ENCODE data around the gene SFRP4. TPM values are rescaled to one million over a fixed set of nuclear protein-coding genes. Genes with fewer than 3 reads are reported as not detected.

SFRP4 gene
- total and polyA plus RNA-seq, 2 of the 8 experiments (the other 6 are each of a cell fraction or from before 2014, with no cell fraction given) = 0.03 TPM; not detected in 1

DNA sequence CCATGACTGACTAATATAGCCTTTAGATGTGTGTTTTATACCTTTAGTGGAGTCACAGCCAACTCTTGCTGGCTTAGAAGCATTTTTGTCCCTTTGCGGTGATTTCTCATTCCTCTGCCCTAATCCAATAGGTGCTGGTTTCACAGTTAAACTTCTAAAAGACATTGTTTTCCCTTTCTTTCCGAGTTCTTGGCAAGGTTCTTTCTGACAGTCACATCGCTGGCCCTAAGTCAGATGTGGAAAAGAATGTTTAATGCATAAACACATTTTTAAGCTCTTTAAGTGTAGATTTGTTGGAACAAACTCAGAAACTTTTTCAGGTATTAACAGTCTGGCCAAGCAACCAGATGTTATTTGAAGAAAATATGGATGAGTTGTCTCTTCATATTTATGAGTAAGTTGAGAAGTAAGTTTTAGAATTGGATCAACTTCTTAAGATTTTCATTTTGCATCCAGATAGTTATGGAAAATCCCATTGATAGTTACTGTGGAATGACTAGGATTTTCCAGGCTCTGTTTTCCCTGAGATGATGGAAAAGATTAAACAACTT is 7.9 kb upstream of the SFRP4 start:
- ChIA-PET POLR2A (ENCODE audit: partially characterized antibody) (no interaction called here), CTCF (ENCODE audit: partially characterized antibody) (no interaction called here)
- no peak overlapping the region for H3K14ac ChIP-seq (ENCODE audit: insufficient read length)
- H2AK5ac ChIP-seq (ENCODE audit: low read depth, low read length) = no peak overlapping the region
- no peak overlapping the region for H4K91ac ChIP-seq (replicated peaks; ENCODE audit: insufficient read length, low read length)
- no peak overlapping the region for H3K4me2 ChIP-seq (ENCODE audit: insufficient read depth in 1 of 2, low read depth in 2 of 2, low read length in 2 of 2)
- DNase-seq (ENCODE audit: low read depth in 1 of 2, low spot score in 2 of 2) (no peak), FAIRE-seq (no peak)
- H3K4ac ChIP-seq (replicated peaks; ENCODE audit: insufficient read length, low read depth, low read length) = no peak overlapping the region
- no peak overlapping the region for H3K27ac ChIP-seq (ENCODE audit: low read depth, low read length)
- no peak overlapping the region for H2BK12ac ChIP-seq (ENCODE audit: low read depth, low read length)
- peaks cover 6% of the 10 kb centered on the region; the same call in 1 of the 2 replicates for H3K23me2 ChIP-seq (ENCODE audit: low read depth, low read length)
- no peak overlapping the region for H2AFZ ChIP-seq (ENCODE audit: low read length)
- H3K9me3 ChIP-seq (ENCODE audit: insufficient read depth in 2 of 2, low read depth in 1 of 2, low read length in 1 of 2) = peaks cover 0 to 3% of the 10 kb centered on the region in 2 experiments; a peak in 2 of 4 replicates
- H2BK5ac ChIP-seq (ENCODE audit: low read depth, low read length) = no peak overlapping the region
- H3K9ac ChIP-seq (replicated peaks in 1 of 4; ENCODE audit: extremely low read depth in 1 of 4, low read depth in 3 of 4, low read length in 3 of 4) = no peak overlapping the region
- peaks cover 0 to 5% (median 2%) of the 10 kb centered on the region in 4 experiments; a peak in 4 of 7 replicates for H3K27me3 ChIP-seq (replicated peaks in 1 of 4; ENCODE audit: control insufficient read depth in 3 of 4, extremely low read depth in 1 of 4, insufficient read depth in 3 of 4, low read length in 3 of 4)
- peaks cover 0 to 4% (median 0%) of the 10 kb centered on the region in 4 experiments; a peak in 1 of 7 replicates for H3K4me1 ChIP-seq (replicated peaks in 1 of 4; ENCODE audit: control insufficient read depth in 3 of 4, insufficient read depth in 4 of 4, low read length in 3 of 4)
- no peaks in the 10 kb centered on the region for H4K20me1 ChIP-seq (replicated peaks in 1 of 2; ENCODE audit: control insufficient read depth in 1 of 2, insufficient read depth in 2 of 2, low read length in 2 of 2)
- no peak overlapping the region for H3K56ac ChIP-seq (replicated peaks; ENCODE audit: insufficient read length, low read depth, low read length)
- 0 out of 8 replicates have a peak, but pooled peaks cover 0 to 2% (median 0%) of the 10 kb centered on the region in 4 experiments for H3K36me3 ChIP-seq (ENCODE audit: control insufficient read depth in 2 of 4, insufficient read depth in 4 of 4, low read length in 3 of 4)
- H3K23ac ChIP-seq (ENCODE audit: insufficient read length) = no peak overlapping the region
- no peak overlapping the region for H4K8ac ChIP-seq (ENCODE audit: extremely low read depth, insufficient read depth, low read length)
- H3K4me3 ChIP-seq (ENCODE audit: extremely low read depth in 1 of 4, insufficient read depth in 2 of 4, low read depth in 3 of 4, low read length in 4 of 4) = no peak overlapping the region
- no peak overlapping the region for H2BK120ac ChIP-seq (replicated peaks; ENCODE audit: low read depth, low read length)
- no peak overlapping the region for H2BK20ac ChIP-seq (ENCODE audit: low read length)
- 81% methylated on average over 3 of the region's 3 CpGs; no CpG with 5 or more reads in 1 of the 2 experiments for WGBS, 2 experiments (ENCODE audit: extremely low coverage in 1 of 2, insufficient coverage in 1 of 2, insufficient read length in 1 of 2, insufficient replicate concordance in 2 of 2, low coverage in 1 of 2, low lambda C conversion rate in 2 of 2, missing lambda C conversion rate in 1 of 2)
- H4K5ac ChIP-seq (ENCODE audit: insufficient read length, low read depth, low read length) = no peak overlapping the region
- H3K79me1 ChIP-seq (ENCODE audit: low read depth, low read length) = no peaks in the 10 kb centered on the region
- no peak overlapping the region for H3K18ac ChIP-seq (ENCODE audit: extremely low read depth, low read length)
- no peaks in the 10 kb centered on the region for H3K79me2 ChIP-seq (ENCODE audit: control insufficient read depth in 1 of 2, insufficient read depth in 2 of 2, low read length in 2 of 2)
- H2BK15ac ChIP-seq (ENCODE audit: low read length) = no peak overlapping the region
- TF ChIP-seq SP1 (IDR thresholded peaks at IDR 0.05; ENCODE audit: low read depth, low read length) (no peak), SIX5 (IDR thresholded peaks at IDR 0.05; ENCODE audit: low read depth, low read length) (no peak), POLR2AphosphoS5 (IDR thresholded peaks at IDR 0.05; ENCODE audit: low read depth, low read length) (no peak), BCL11A (IDR thresholded peaks at IDR 0.05; ENCODE audit: low read depth in 2 of 2, low read length in 2 of 2) (no peak), RXRA (IDR thresholded peaks at IDR 0.05; ENCODE audit: insufficient read depth, low read depth, low read length) (no peak), NRF1 (IDR thresholded peaks at IDR 0.05; ENCODE audit: low read depth, low read length) (no peak), CBX8 (IDR thresholded peaks at IDR 0.05; ENCODE audit: borderline replicate concordance, low read depth, low read length) (no peak), JUN (IDR thresholded peaks at IDR 0.05; ENCODE audit: low read depth, low read length) (no peak), YY1 (IDR thresholded peaks at IDR 0.05; ENCODE audit: low read depth, low read length) (no peak), TAF7 (optimal IDR thresholded peaks at IDR 0.05; ENCODE audit: borderline replicate concordance, low read depth, low read length) (no peak), KDM5A (IDR thresholded peaks at IDR 0.05; ENCODE audit: low read length) (no peak), RBBP5 (IDR thresholded peaks at IDR 0.05; ENCODE audit: borderline replicate concordance, low read depth, low read length) (no peak), CBX5 (IDR thresholded peaks at IDR 0.05; ENCODE audit: low read depth, low read length) (no peak), GABPA (IDR thresholded peaks at IDR 0.05; ENCODE audit: borderline replicate concordance, insufficient read depth, low read length) (no peak)

All from H1 (cell line).